Calu3 (cell line): ENCODE results near the gene TAAR9. TPM values are rescaled to one million over a fixed set of nuclear protein-coding genes. Genes with fewer than 3 reads are reported as not detected.

ENCODE experiments used
- BruUV-seq: library from RNA; stranded (reverse); fragments of 400-500 nt; replicated peaks from 2 replicates; lab custom pipeline; 2021; lab: Mats Ljungman, UMichigan
- CTCF ChIA-PET: fragments of 300-600 bp; sonication (Branson Sonifier 250); formaldehyde crosslinking; loops from one replicate; lab custom pipeline; 2022; ENCODE audit warnings: antibody characterized with exemption; lab: Charles Lee
- DNase-seq: peaks from one replicate; pipeline ENCODE4 v3.0.0; 2022
- H3K27ac Mint-ChIP-seq: one replicate; pipeline ENCODE4 v1.8.0; 2022; ENCODE audit warnings: mixed read lengths; ENCODE audit not compliant: unreplicated experiment
- H3K27me3 Mint-ChIP-seq: one replicate; pipeline ENCODE4 v1.8.0; 2022; ENCODE audit warnings: mixed read lengths; ENCODE audit not compliant: unreplicated experiment
- H3K36me3 Mint-ChIP-seq: one replicate; pipeline ENCODE4 v1.8.0; 2022; ENCODE audit warnings: mild to moderate bottlenecking, moderate library complexity, mixed read lengths; ENCODE audit not compliant: insufficient read depth, unreplicated experiment
- H3K4me1 Mint-ChIP-seq: one replicate; pipeline ENCODE4 v1.8.0; 2022; ENCODE audit warnings: mild to moderate bottlenecking, low read depth, mixed read lengths; ENCODE audit not compliant: unreplicated experiment
- H3K4me3 Mint-ChIP-seq: one replicate; pipeline ENCODE4 v1.8.0; 2022; ENCODE audit warnings: mild to moderate bottlenecking, low read depth, moderate library complexity, mixed read lengths; ENCODE audit not compliant: unreplicated experiment
- H3K9me3 Mint-ChIP-seq: one replicate; pipeline ENCODE4 v1.8.0; 2022; ENCODE audit warnings: low read depth, mixed read lengths; ENCODE audit not compliant: unreplicated experiment
- CTCF ChIP-seq: fragments of 200-600 bp; IDR thresholded peaks from one replicate; pipeline ENCODE4 v1.8.0; 2022; ENCODE audit warnings: antibody characterized with exemption; ENCODE audit not compliant: unreplicated experiment
- intact Hi-C: fragments of 100-400 bp; cut with micrococcal nuclease; formaldehyde crosslinking; loops from one replicate; pipeline ENCODE4 v1.10.0; 2022; ENCODE audit not compliant: unreplicated experiment
- total RNA-seq: library from RNA; stranded (reverse); gene quantifications from 2 replicates; pipeline ENCODE4 v1.2.3, GENCODE V29; 2022

The TAAR9 gene
- total RNA-seq, 1 experiment from 2014 or later, result not detected

GRCh38 chr6:132511831-132512220, 26.3 kb upstream of the TAAR9 start:
- CTCF ChIA-PET, result no interaction called here
- intact Hi-C loops, result no loop called here
- no TSS peak for BruUV-seq

GRCh38 chr6:132512342-132512637, 25.8 kb upstream of the TAAR9 start:
- no peak for TF ChIP-seq CTCF
- Mint-ChIP-seq H3K27ac (peak overlapping the region; percentile 50), H3K4me1 (peaks cover 38% of the 10 kb centered on the region), H3K9me3 (peaks cover 2% of the 10 kb centered on the region), H3K36me3 (peaks cover 23% of the 10 kb centered on the region), H3K4me3 (peak overlapping the region; percentile 96), H3K27me3 (no peaks in the 10 kb centered on the region)
- CTCF ChIA-PET, result interaction anchor here (0.9 to 1.4 kb wide), 3 partner anchors 28 to 203 kb away, joined by 3 to 5 read pairs (median 3); no protein-coding TSS in a partner anchor
- intact Hi-C loops, result no loop called here
- TSS peak; percentile 45 for BruUV-seq
- no peak for DNase-seq

More at GRCh38 chr6:132511831-132512220, 26.3 kb upstream of the TAAR9 start:
- H3K4me1 Mint-ChIP-seq, result peaks cover 42% of the 10 kb centered on the region
- H3K4me3 Mint-ChIP-seq, result peak overlapping the region; percentile 96
- peak overlapping the region; percentile 50 for H3K27ac Mint-ChIP-seq
- H3K36me3 Mint-ChIP-seq, result peaks cover 23% of the 10 kb centered on the region
- DNase-seq, result no peak
- H3K27me3 Mint-ChIP-seq, result no peaks in the 10 kb centered on the region
- peaks cover 3% of the 10 kb centered on the region for H3K9me3 Mint-ChIP-seq
- no peak for TF ChIP-seq CTCF

- BruUV-seq, result no TSS peak
- Mint-ChIP-seq H3K27me3 (no peaks in the 10 kb centered on the region), H3K27ac (peak within 1 kb of the TSS; percentile 73), H3K4me1 (peaks cover 32% of the 10 kb centered on the region), H3K36me3 (peaks cover 23% of the 10 kb centered on the region), H3K9me3 (no peaks in the 10 kb centered on the region), H3K4me3 (peak within 1 kb of the TSS; percentile 96)
- DNase-seq, result peak; percentile 92
- TF ChIP-seq CTCF, result no peak
- intact Hi-C loops, result no loop called here
- CTCF ChIA-PET, result interaction anchor here (0.8 to 1.4 kb wide), 5 partner anchors 12 to 255 kb away, joined by 3 to 5 read pairs (median 3); no protein-coding TSS in a partner anchor
Observed at GRCh38 chr6:132512638-132513632, 25.1 kb upstream of the TAAR9 start, which contains the start of gene STX7. Gene STX7 (minus strand): TSS chr6:132513116. CDS start chr6:132503530, 9,586 bp downstream.

- Mint-ChIP-seq H3K27me3 (no peaks in the 10 kb centered on the region), H3K4me1 (peaks cover 25% of the 10 kb centered on the region), H3K9me3 (no peaks in the 10 kb centered on the region), H3K36me3 (peaks cover 16% of the 10 kb centered on the region), H3K27ac (peak overlapping the region; percentile 73), H3K4me3 (peak overlapping the region; percentile 96)
- intact Hi-C loops, result no loop called here
- DNase-seq, result no peak
- CTCF ChIA-PET, result no interaction called here
- BruUV-seq, result no TSS peak
- TF ChIP-seq CTCF, result no peak
Observed at GRCh38 chr6:132513831-132514545, 24.1 kb upstream of the TAAR9 start.
